Progenitor cell of endocrine pancreas (in vitro differentiated cells): Measurements from ENCODE around the gene ACBD7. TPM values are rescaled to one million over a fixed set of nuclear protein-coding genes. Genes with fewer than 3 reads are reported as not detected.

ENCODE experiments used
- DNase-seq: peaks from one replicate; pipeline ENCODE4 v3.0.0; 2021; ENCODE audit warnings: low spot score; ENCODE audit not compliant: unreplicated experiment
- H3K27ac Mint-ChIP-seq: 2 replicates; pipeline ENCODE4 v1.8.0; 2021; ENCODE audit warnings: mild to moderate bottlenecking, moderate library complexity, mixed read lengths
- H3K27me3 Mint-ChIP-seq: 2 replicates; pipeline ENCODE4 v1.8.0; 2021; ENCODE audit warnings: mixed read lengths
- H3K36me3 Mint-ChIP-seq: 2 replicates; pipeline ENCODE4 v1.8.0; 2022; ENCODE audit warnings: mixed read lengths; ENCODE audit not compliant: insufficient read depth
- H3K4me1 Mint-ChIP-seq: 2 replicates; pipeline ENCODE4 v1.8.0; 2021; ENCODE audit warnings: low read depth, mixed read lengths
- H3K4me3 Mint-ChIP-seq: 2 replicates; pipeline ENCODE4 v1.8.0; 2021; ENCODE audit warnings: low read depth, mild to moderate bottlenecking, moderate library complexity, mixed read lengths
- H3K9me3 Mint-ChIP-seq: 2 replicates; pipeline ENCODE4 v1.8.0; 2021; ENCODE audit warnings: low read depth, mixed read lengths
- CTCF ChIP-seq: fragments of 200-600 bp; sonication (generic); IDR thresholded peaks from one replicate; pipeline ENCODE4 v1.5.0; 2021; ENCODE audit warnings: antibody characterized with exemption, mild to moderate bottlenecking; ENCODE audit not compliant: unreplicated experiment
- total RNA-seq: library from RNA; stranded (reverse); gene quantifications from 2 replicates; pipeline ENCODE4 v1.2.1, GENCODE V29; 2021

The ACBD7 gene
- total RNA-seq, 1 donor from 2014 or later: 10.7 TPM

- peak; percentile 88 for TF ChIP-seq CTCF
- H3K9me3 Mint-ChIP-seq: no peaks in the 10 kb centered on the region
- peak; percentile 54 for DNase-seq
- no peaks in the 10 kb centered on the region for H3K27me3 Mint-ChIP-seq
- H3K27ac Mint-ChIP-seq: peak overlapping the region; percentile 74
- no peak overlapping the region for H3K4me3 Mint-ChIP-seq
- H3K4me1 Mint-ChIP-seq: no peaks in the 10 kb centered on the region
- H3K36me3 Mint-ChIP-seq: peaks cover 24% of the 10 kb centered on the region
Measured at GRCh38 chr10:15106352-15107013, 17.9 kb upstream of the ACBD7 start.

- Mint-ChIP-seq H3K36me3 (peaks cover 17% of the 10 kb centered on the region), H3K9me3 (no peaks in the 10 kb centered on the region), H3K4me1 (peaks cover 9% of the 10 kb centered on the region), H3K4me3 (no peak overlapping the region), H3K27me3 (no peaks in the 10 kb centered on the region), H3K27ac (peak overlapping the region; percentile 51)
- no peak for DNase-seq
- TF ChIP-seq CTCF: no peak
Measured at GRCh38 chr10:15103513-15103912, 14.9 kb upstream of the ACBD7 start.

GRCh38 chr10:15099886-15100285 is 11.3 kb upstream of the ACBD7 start:
- no peaks in the 10 kb centered on the region for H3K9me3 Mint-ChIP-seq
- peaks cover 4% of the 10 kb centered on the region for H3K36me3 Mint-ChIP-seq
- no peaks in the 10 kb centered on the region for H3K27me3 Mint-ChIP-seq
- DNase-seq: no peak
- TF ChIP-seq CTCF: no peak
- H3K27ac Mint-ChIP-seq: peak overlapping the region; percentile 50
- no peak overlapping the region for H3K4me3 Mint-ChIP-seq
- peaks cover 17% of the 10 kb centered on the region for H3K4me1 Mint-ChIP-seq

GRCh38 chr10:15097011-15097812 is 8.6 kb upstream of the ACBD7 start, which contains the start of gene RPP38:
RPP38 (plus strand) TSS chr10:15097355; CDS start chr10:15103315, 5,960 bp downstream.
- H3K36me3 Mint-ChIP-seq: peaks cover 1% of the 10 kb centered on the region

More at GRCh38 chr10:15097011-15097812, 8.6 kb upstream of the ACBD7 start, which contains the start of gene RPP38:
- Mint-ChIP-seq H3K27me3 (no peaks in the 10 kb centered on the region), H3K4me1 (peaks cover 17% of the 10 kb centered on the region), H3K9me3 (no peaks in the 10 kb centered on the region), H3K4me3 (peak within 1 kb of the TSS; percentile 98), H3K27ac (peak within 1 kb of the TSS; percentile 99)
- peak; percentile 96 for DNase-seq
- TF ChIP-seq CTCF: no peak
